ENCODE data around the gene CGA. TPM values are rescaled to one million over a fixed set of nuclear protein-coding genes. Genes with fewer than 3 reads are reported as not detected.

CGA gene
- total and polyA plus RNA-seq, 7 donors = not detected

DNA sequence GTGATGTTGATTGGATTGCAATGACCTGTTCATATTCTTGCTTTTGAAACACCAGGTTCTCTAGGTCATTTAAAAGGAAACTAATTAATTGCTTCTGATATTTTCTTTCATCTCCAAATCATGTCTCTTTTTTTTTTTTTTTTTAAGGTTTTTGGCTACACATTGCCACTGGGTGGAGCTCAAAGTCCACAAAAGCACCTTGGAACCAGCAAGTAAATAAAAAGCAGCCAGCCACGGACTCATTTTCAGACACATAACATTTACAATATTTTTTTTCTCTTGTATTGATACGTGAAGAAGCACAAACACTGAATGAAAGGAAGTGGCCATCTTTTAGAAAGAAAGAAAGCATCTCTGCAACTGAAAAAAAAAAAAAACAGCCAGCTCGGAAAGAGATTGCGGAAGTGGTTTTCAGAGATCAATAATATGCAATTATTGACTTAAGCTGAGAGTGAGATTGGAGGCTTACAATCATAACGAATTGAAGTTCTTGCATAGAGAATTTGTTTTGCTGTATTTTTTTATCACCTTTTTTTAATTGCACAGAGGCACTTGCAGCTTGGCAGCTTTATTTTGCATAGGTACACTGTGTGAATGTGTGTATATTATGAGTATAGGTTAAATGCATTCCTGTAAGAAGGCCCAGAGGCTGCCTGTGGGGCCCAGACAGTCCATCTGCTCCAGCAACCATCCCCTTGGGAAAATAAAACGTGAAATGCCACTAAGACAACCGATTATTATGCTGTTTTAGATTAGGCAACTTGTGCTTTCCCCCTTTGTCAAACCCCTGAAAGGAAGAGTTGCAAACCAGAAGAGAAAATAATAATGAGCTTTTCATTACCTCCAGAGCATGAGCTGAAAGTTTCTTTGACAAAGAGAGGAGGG, 28.2 kb downstream of the CGA start:
- 9 to 27% methylated on average over 7 of the region's 7 CpGs for WGBS, 2 donors
- H3K9me3 ChIP-seq = no peaks in the 10 kb centered on the region
- no peaks in the 10 kb centered on the region for H3K27me3 ChIP-seq
- no peaks in the 10 kb centered on the region for H3K36me3 ChIP-seq
- H3K4me1 ChIP-seq = peaks cover 0 to 3% (median 0%) of the 10 kb centered on the region in 4 donors
- no peak overlapping the region for H3K4me3 ChIP-seq
- intact Hi-C loops (cut with DNase I) = no loop called here
- TF ChIP-seq, protein P1, sequence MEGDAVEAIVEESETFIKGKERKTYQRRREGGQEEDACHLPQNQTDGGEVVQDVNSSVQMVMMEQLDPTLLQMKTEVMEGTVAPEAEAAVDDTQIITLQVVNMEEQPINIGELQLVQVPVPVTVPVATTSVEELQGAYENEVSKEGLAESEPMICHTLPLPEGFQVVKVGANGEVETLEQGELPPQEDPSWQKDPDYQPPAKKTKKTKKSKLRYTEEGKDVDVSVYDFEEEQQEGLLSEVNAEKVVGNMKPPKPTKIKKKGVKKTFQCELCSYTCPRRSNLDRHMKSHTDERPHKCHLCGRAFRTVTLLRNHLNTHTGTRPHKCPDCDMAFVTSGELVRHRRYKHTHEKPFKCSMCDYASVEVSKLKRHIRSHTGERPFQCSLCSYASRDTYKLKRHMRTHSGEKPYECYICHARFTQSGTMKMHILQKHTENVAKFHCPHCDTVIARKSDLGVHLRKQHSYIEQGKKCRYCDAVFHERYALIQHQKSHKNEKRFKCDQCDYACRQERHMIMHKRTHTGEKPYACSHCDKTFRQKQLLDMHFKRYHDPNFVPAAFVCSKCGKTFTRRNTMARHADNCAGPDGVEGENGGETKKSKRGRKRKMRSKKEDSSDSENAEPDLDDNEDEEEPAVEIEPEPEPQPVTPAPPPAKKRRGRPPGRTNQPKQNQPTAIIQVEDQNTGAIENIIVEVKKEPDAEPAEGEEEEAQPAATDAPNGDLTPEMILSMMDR (IDR thresholded peaks at IDR 0.05) = peak in 1 of 4 experiments; percentile 35
- no peak for TF ChIP-seq POLR2AphosphoS5 (IDR thresholded peaks at IDR 0.05)
- no peak overlapping the region for H3K27ac ChIP-seq
- no peak for DNase-seq

DNA sequence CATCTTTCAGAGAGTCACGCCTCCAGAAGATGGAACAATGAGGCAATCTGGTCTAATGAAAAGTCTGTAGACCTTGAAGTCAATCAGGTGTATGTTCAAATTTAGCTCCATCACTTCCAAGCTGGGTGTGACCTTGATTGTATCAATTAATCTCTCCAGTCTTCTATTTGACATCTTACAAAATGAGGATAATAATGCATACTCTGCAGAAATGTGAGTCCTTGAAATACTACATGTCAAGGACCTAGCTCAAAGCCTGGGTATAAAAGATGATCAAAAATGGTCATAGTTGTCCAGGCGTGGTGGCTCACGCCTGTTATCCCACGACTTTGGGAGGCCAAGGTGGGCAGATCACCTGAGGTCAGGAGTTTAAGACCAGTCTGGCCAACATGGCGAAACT, 29.8 kb downstream of the CGA start:
- no peak for DNase-seq

DNA sequence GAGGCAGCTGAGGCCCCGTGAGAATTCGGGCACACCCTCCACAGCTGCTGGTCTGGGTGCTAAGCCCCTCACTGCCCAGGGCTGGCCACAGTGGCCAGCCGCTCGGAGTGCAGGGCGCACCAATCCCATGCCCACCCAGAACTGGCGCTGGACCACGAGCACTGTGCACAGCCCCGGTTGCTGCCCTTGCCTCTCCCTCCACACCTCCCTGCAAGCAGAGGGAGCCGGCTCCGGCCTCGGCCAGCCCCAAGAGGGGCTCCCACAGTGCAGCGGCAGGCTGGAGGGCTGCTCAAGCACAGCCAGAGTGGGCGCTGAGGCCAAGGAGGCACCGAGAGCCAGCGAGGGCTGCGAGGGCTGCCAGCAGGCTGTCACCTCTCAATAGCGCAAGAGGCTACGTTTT, 35.0 kb downstream of the CGA start:
- TF ChIP-seq POLR2A (IDR thresholded peaks at IDR 0.05) (no peak), POLR2AphosphoS5 (IDR thresholded peaks at IDR 0.05) (no peak), EP300 (IDR thresholded peaks at IDR 0.05) (no peak)
- TF ChIP-seq, protein P1 (IDR thresholded peaks at IDR 0.05) = no peak
- WGBS, 2 donors = 94 to 95% methylated on average over 18 of the region's 18 CpGs
- Histone ChIP-seq H3K27me3 (no peaks in the 10 kb centered on the region), H3K4me3 (no peak overlapping the region), H3K4me1 (no peaks in the 10 kb centered on the region), H3K27ac (no peak overlapping the region), H3K9me3 (no peaks in the 10 kb centered on the region), H3K36me3 (no peaks in the 10 kb centered on the region)
- DNase-seq = no peak
- intact Hi-C loops (cut with DNase I) = no loop called here

More for the DNA sequence above, 29.8 kb downstream of the CGA start:
- H3K4me3 ChIP-seq = no peak overlapping the region
- no peaks in the 10 kb centered on the region for H3K36me3 ChIP-seq
- peaks cover 0 to 3% (median 0%) of the 10 kb centered on the region in 4 donors for H3K4me1 ChIP-seq
- H3K9me3 ChIP-seq = no peaks in the 10 kb centered on the region
- TF ChIP-seq POLR2AphosphoS5 (IDR thresholded peaks at IDR 0.05) (no peak), POLR2A (IDR thresholded peaks at IDR 0.05) (no peak), EP300 (IDR thresholded peaks at IDR 0.05) (no peak)
- TF ChIP-seq, protein P1 (IDR thresholded peaks at IDR 0.05) = no peak
- no peaks in the 10 kb centered on the region for H3K27me3 ChIP-seq
- 66 to 82% methylated on average over 5 of the region's 5 CpGs for WGBS, 2 donors
- no peak overlapping the region for H3K27ac ChIP-seq
- intact Hi-C loops (cut with DNase I) = no loop called here

DNA sequence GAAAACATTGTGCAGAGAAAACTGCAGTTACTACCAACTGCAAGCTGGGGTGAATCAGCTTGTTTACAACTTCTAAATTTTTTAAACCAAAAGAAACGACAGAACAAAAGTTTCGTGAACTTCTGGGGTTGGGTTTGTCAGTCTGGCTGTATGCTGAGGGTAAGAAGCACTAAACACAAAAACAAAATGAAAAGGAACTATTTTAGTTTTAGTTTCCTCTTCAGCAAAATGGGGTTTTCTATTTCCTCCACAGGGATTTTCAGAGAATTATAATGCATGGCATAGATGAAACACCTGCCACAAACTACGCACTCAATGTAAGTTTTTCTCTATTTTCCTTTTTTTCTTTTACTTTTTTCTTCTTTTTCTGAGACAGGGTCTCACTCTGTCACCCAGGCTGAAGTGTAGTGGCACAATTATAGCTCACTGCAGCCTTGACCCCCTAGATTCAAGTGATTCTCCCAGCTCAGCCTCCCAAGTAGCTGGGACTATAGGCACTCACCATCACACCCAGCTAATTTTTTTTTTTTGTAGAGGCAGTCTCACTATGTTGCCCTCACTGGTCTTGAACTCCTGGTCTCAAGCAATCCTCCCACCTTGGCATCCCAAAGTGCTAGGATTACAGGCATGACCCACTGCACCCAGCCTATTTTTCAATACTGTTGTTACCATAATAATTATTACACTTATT, 40.6 kb downstream of the CGA start:
- Histone ChIP-seq H3K36me3 (no peaks in the 10 kb centered on the region), H3K4me1 (no peaks in the 10 kb centered on the region), H3K27me3 (no peaks in the 10 kb centered on the region), H3K27ac (no peak overlapping the region), H3K9me3 (no peaks in the 10 kb centered on the region), H3K4me3 (no peak overlapping the region)
- DNase-seq = no peak
- TF ChIP-seq, protein P1 (IDR thresholded peaks at IDR 0.05) = no peak
- no peak for TF ChIP-seq POLR2AphosphoS5 (IDR thresholded peaks at IDR 0.05)
- TF ChIP-seq EP300 (IDR thresholded peaks at IDR 0.05) = no peak
- no peak for TF ChIP-seq POLR2A (IDR thresholded peaks at IDR 0.05)
- 54 to 84% methylated on average over 3 of the region's 3 CpGs for WGBS, 2 donors
- intact Hi-C loops (cut with DNase I) = no loop called here
